Measurements from ENCODE around the gene CEP20. TPM values are rescaled to one million over a fixed set of nuclear protein-coding genes. Genes with fewer than 3 reads are reported as not detected.

Gene CEP20
- polyA plus RNA-seq, 1 of the 3 experiments (the other 2 are of a cell fraction): 14.8 TPM

- Histone ChIP-seq H3K4me2 (no peak overlapping the region), H3K9ac (no peak overlapping the region), H3F3A (replicated peaks; ENCODE audit: insufficient read depth) (peaks cover 9% of the 10 kb centered on the region), H3K27ac (ENCODE audit: low read depth in 2 of 2, low read length in 1 of 2) (no peak overlapping the region), H3K79me2 (ENCODE audit: insufficient read depth) (no peaks in the 10 kb centered on the region), H3K36me3 (replicated peaks in 1 of 2; ENCODE audit: control insufficient read depth in 1 of 2, insufficient read depth in 2 of 2, low read length in 1 of 2) (no peaks in the 10 kb centered on the region), H3K4me1 (ENCODE audit: control insufficient read depth in 1 of 2, insufficient read depth in 2 of 2, low read depth in 1 of 2, low read length in 1 of 2) (no peaks in the 10 kb centered on the region), H3K9me3 (no peaks in the 10 kb centered on the region), H3K4me3 (ENCODE audit: low read depth in 2 of 2, low read length in 1 of 2) (no peak overlapping the region), H3K27me3 (ENCODE audit: insufficient read depth) (no peaks in the 10 kb centered on the region), H4K20me1 (ENCODE audit: insufficient read depth) (no peaks in the 10 kb centered on the region), H3K9me2 (no peaks in the 10 kb centered on the region), H2AFZ (ENCODE audit: low read depth) (no peak overlapping the region)
- ChIA-PET POLR2A (no interaction called here), CTCF (no interaction called here)
- 96% methylated on average over 2 of the region's 6 CpGs for WGBS (ENCODE audit: low lambda C conversion rate)
- DNase-seq: no peak
- TF ChIP-seq TEAD4 (IDR thresholded peaks at IDR 0.05; ENCODE audit: borderline replicate concordance, insufficient read depth) (no peak), EP300 (IDR thresholded peaks at IDR 0.05; ENCODE audit: borderline replicate concordance in 1 of 2, low read depth in 1 of 2, low read length in 1 of 2) (no peak), USF1 (IDR thresholded peaks at IDR 0.05; ENCODE audit: borderline replicate concordance, low read depth) (no peak), ZBTB33 (IDR thresholded peaks at IDR 0.05; ENCODE audit: borderline replicate concordance, low read depth) (no peak), REST (IDR thresholded peaks at IDR 0.05; ENCODE audit: low read depth, low read length) (no peak), IRF3 (IDR thresholded peaks at IDR 0.05; ENCODE audit: low read depth, low read length) (no peak), GABPA (IDR thresholded peaks at IDR 0.05; ENCODE audit: low read depth) (no peak), MEF2A (IDR thresholded peaks at IDR 0.05; ENCODE audit: borderline replicate concordance, low read depth) (no peak), CHD2 (IDR thresholded peaks at IDR 0.05; ENCODE audit: low read length, partially characterized antibody) (no peak), TCF12 (IDR thresholded peaks at IDR 0.05) (no peak), SIN3A (IDR thresholded peaks at IDR 0.05; ENCODE audit: borderline replicate concordance, low read depth, low read length) (no peak), RCOR1 (IDR thresholded peaks at IDR 0.05; ENCODE audit: low read length) (no peak), CTCF (IDR thresholded peaks at IDR 0.05) (no peak), ELF1 (IDR thresholded peaks at IDR 0.05) (no peak), PBX3 (IDR thresholded peaks at IDR 0.05) (no peak)
Observed at GRCh38 chr16:15898654-15899053, 10.3 kb upstream of the CEP20 start.
